ENCODE data around the gene MPND. TPM values are rescaled to one million over a fixed set of nuclear protein-coding genes. Genes with fewer than 3 reads are reported as not detected.

Gene MPND
- total RNA-seq, 4 donors from 2014 or later = 5.3 to 9.2 (median 7.6) TPM

GRCh38 chr19:4302243-4302640, 41.1 kb upstream of the MPND start, which contains the start of gene TMIGD2:
TMIGD2 (minus strand) TSS chr19:4302389; CDS start chr19:4302385, 4 bp downstream.
- H3K4me3 ChIP-seq = no peak within 1 kb of the TSS
- DNase-seq (ENCODE audit: extremely low spot score) = no peak
- intact Hi-C loops (cut with DNase I) = no loop called here
- H3K9me3 ChIP-seq = no peaks in the 10 kb centered on the region
- 49% methylated on average over 6 of the region's 8 CpGs for WGBS
- H3K4me1 ChIP-seq = peaks cover 0 to 8% (median 7%) of the 10 kb centered on the region in 4 donors
- peaks cover 0 to 76% (median 19%) of the 10 kb centered on the region in 4 donors for H3K27me3 ChIP-seq
- TF ChIP-seq CTCF (IDR thresholded peaks at IDR 0.05) (no peak), POLR2A (IDR thresholded peaks at IDR 0.05; ENCODE audit: low read depth) (no peak), POLR2AphosphoS5 (IDR thresholded peaks at IDR 0.05) (no peak), EP300 (IDR thresholded peaks at IDR 0.05) (no peak)
- H3K36me3 ChIP-seq = no peaks in the 10 kb centered on the region
- no peak within 1 kb of the TSS for H3K27ac ChIP-seq (replicated peaks in 1 of 4)

DNA sequence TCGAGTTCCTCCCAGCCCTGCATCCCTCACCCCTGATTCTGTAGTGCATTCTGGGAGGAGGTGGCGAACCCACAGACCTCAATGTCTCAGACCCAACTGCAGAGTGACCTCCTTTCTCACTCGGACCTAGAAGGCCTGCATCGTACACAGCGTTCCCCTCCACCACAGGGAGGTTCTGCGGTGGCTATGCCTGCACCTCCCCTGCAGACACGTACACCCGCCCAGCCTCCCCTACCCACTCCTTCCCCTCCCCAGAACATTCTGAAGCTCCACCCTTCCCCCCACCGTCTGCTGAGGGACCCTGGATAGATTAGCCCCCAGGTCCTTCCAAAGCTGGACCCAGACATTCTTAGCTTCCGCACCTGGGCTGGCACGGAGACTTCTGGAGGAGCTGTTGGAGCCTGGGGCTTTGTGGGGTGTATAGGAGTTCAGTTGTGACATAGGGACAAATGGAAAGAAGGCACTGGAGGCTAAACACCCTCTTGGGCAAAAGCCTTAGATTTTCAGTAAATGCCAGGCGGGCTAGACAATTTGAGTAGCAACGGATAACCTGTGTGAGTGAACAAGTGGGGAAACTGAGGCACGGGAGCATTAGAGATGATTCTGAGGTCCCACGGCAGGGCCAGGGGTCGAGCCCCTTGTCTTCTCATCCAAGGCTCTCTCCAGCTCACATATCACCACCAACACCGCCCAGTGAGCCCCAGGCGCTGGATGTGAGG, 39.4 kb upstream of the MPND start:
- no peaks in the 10 kb centered on the region for H3K36me3 ChIP-seq
- TF ChIP-seq EP300 (IDR thresholded peaks at IDR 0.05) = no peak
- TF ChIP-seq POLR2AphosphoS5 (IDR thresholded peaks at IDR 0.05) = no peak
- TF ChIP-seq POLR2A (IDR thresholded peaks at IDR 0.05; ENCODE audit: low read depth) = no peak
- no peak for TF ChIP-seq CTCF (IDR thresholded peaks at IDR 0.05)
- no peaks in the 10 kb centered on the region for H3K9me3 ChIP-seq
- WGBS = 57% methylated on average over 16 of the region's 18 CpGs
- peak overlapping the region; percentile 22 to 52 (median 30) for H3K4me3 ChIP-seq
- H3K4me1 ChIP-seq = peaks cover 0 to 8% (median 7%) of the 10 kb centered on the region in 4 donors
- H3K27me3 ChIP-seq = peaks cover 0 to 63% (median 19%) of the 10 kb centered on the region in 4 donors
- no peak for DNase-seq (ENCODE audit: extremely low spot score)
- intact Hi-C loops (cut with DNase I) = no loop called here
- H3K27ac ChIP-seq (replicated peaks in 1 of 4) = no peak overlapping the region

DNA sequence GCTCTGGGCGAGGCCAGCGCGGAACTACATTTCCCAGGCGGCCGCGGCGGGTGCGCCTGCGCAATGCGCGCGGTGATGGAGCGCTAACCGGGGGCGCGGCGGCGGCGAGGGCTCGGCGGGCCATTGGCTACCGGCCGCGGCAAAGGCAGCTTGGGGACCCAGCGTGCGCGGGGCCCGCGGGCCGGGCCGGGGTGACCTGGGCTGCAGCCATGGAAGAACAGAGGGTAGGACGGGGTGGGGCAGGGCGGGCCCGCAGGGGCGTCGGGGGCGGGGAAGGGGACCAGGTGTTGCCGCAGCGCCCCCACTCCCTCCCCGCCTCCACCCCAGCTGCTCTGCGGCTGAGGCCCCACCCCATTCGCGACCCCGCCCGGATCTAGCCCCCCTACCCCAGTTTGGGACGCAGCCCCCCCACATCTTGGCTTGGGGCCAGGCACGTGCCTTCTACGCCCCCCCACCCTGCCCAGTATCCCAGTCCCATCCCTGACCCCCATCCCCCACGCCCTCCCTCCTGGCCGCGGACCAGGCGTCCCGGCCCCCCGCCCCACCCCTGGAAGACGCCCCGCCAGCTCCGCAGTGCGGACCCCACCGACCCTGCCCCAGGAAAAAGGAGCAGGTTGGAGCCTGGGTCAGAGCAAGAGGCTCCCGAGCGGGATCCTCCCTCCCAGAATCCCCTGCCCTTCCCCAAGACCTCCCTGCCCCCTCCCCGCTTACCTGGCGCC, 38.7 kb upstream of the MPND start, which contains the start of gene FSD1:
Gene FSD1, plus strand, starts transcription at position 61 of the 719 bp plus-strand sequence. Its CDS starts 149 bp downstream, at position 210.
- WGBS = 2% methylated on average over 7 of the region's 63 CpGs
- Histone ChIP-seq H3K4me1 (peaks cover 0 to 8% (median 7%) of the 10 kb centered on the region in 4 donors), H3K36me3 (no peaks in the 10 kb centered on the region), H3K27ac (replicated peaks in 1 of 4) (no peak within 1 kb of the TSS), H3K27me3 (peaks cover 0 to 56% (median 19%) of the 10 kb centered on the region in 4 donors), H3K9me3 (no peaks in the 10 kb centered on the region), H3K4me3 (peak within 1 kb of the TSS; percentile 22 to 52 (median 30))
- no peak for DNase-seq (ENCODE audit: extremely low spot score)
- intact Hi-C loops (cut with DNase I) = no loop called here
- TF ChIP-seq CTCF (IDR thresholded peaks at IDR 0.05) (no peak), POLR2AphosphoS5 (IDR thresholded peaks at IDR 0.05) (no peak)

DNA sequence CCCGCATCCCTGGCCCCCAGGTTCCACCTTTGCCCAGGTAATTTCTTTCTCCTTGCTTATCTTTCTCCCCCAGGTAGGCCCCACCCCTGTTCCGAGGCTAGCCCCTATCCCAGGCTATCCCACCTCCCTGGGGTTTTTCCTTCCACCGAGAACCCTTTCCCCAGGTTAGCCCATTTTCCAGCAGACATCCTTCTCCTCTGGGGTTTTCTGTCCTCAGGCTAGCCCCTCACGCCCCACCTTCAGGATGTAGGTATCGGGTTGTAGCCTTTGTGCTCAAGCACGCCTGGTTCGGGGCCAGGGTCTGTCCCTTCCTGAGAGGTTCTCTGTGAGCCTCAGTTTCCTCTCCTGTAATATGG, 38.1 kb upstream of the MPND start:
- WGBS = 84% methylated on average over 4 of the region's 7 CpGs
- Histone ChIP-seq H3K27ac (replicated peaks in 1 of 4) (no peak overlapping the region), H3K27me3 (peaks cover 0 to 52% (median 19%) of the 10 kb centered on the region in 4 donors), H3K4me3 (no peak overlapping the region), H3K9me3 (no peaks in the 10 kb centered on the region), H3K4me1 (peaks cover 0 to 8% (median 7%) of the 10 kb centered on the region in 4 donors), H3K36me3 (no peaks in the 10 kb centered on the region)
- intact Hi-C loops (cut with DNase I) = no loop called here
- TF ChIP-seq POLR2A (IDR thresholded peaks at IDR 0.05; ENCODE audit: low read depth) = no peak
- TF ChIP-seq CTCF (IDR thresholded peaks at IDR 0.05) = no peak
- no peak for TF ChIP-seq POLR2AphosphoS5 (IDR thresholded peaks at IDR 0.05)
- TF ChIP-seq EP300 (IDR thresholded peaks at IDR 0.05) = no peak
- DNase-seq (ENCODE audit: extremely low spot score) = no peak

All from esophagus muscularis mucosa (tissue), 4 donors.